ENCODE results near the gene DMTF1. TPM values are rescaled to one million over a fixed set of nuclear protein-coding genes. Genes with fewer than 3 reads are reported as not detected.

Gene DMTF1
- total RNA-seq, 1 donor from 2014 or later, result 116 TPM

- no peak overlapping the region for H3K27ac Mint-ChIP-seq
- no peak for DNase-seq (ENCODE audit: low spot score)
Measured at GRCh38 chr7:87210506-87210905, 58.3 kb downstream of the DMTF1 start.

GRCh38 chr7:87212498-87212897, 60.2 kb downstream of the DMTF1 start:
- H3K27ac Mint-ChIP-seq, result peak overlapping the region; percentile 93

More at GRCh38 chr7:87210506-87210905, 58.3 kb downstream of the DMTF1 start:
- Mint-ChIP-seq H3K4me1 (ENCODE audit: low read depth) (peaks cover 61% of the 10 kb centered on the region), H3K36me3 (ENCODE audit: low read depth) (peaks cover 38% of the 10 kb centered on the region), H3K9me3 (peaks cover 13% of the 10 kb centered on the region), H3K27me3 (ENCODE audit: insufficient read depth) (no peaks in the 10 kb centered on the region), H3K4me3 (no peak overlapping the region)
- intact Hi-C loops (cut with micrococcal nuclease), result loop anchor here (10.0 kb wide), 1 partner anchor 1004 kb away; no protein-coding TSS in a partner anchor

GRCh38 chr7:87213252-87213651, 61.0 kb downstream of the DMTF1 start:
- Mint-ChIP-seq H3K27me3 (ENCODE audit: insufficient read depth) (no peaks in the 10 kb centered on the region), H3K27ac (peak overlapping the region; percentile 93), H3K4me1 (ENCODE audit: low read depth) (peaks cover 86% of the 10 kb centered on the region), H3K36me3 (ENCODE audit: low read depth) (peaks cover 30% of the 10 kb centered on the region), H3K4me3 (peak overlapping the region; percentile 80), H3K9me3 (peaks cover 3% of the 10 kb centered on the region)
- intact Hi-C loops (cut with micrococcal nuclease), result loop anchor here (2.0 to 10.0 kb wide), 2 partner anchors 14 to 1002 kb away; no protein-coding TSS in a partner anchor
- no peak for DNase-seq (ENCODE audit: low spot score)

More at GRCh38 chr7:87212498-87212897, 60.2 kb downstream of the DMTF1 start:
- Mint-ChIP-seq H3K4me3 (peak overlapping the region; percentile 80), H3K9me3 (peaks cover 3% of the 10 kb centered on the region), H3K4me1 (ENCODE audit: low read depth) (peaks cover 79% of the 10 kb centered on the region), H3K27me3 (ENCODE audit: insufficient read depth) (no peaks in the 10 kb centered on the region), H3K36me3 (ENCODE audit: low read depth) (peaks cover 28% of the 10 kb centered on the region)
- no peak for DNase-seq (ENCODE audit: low spot score)
- intact Hi-C loops (cut with micrococcal nuclease), result loop anchor here (2.0 to 10.0 kb wide), 2 partner anchors 14 to 1002 kb away; no protein-coding TSS in a partner anchor

- no peak for DNase-seq (ENCODE audit: low spot score)
- no peaks in the 10 kb centered on the region for H3K27me3 Mint-ChIP-seq (ENCODE audit: insufficient read depth)
- intact Hi-C loops (cut with micrococcal nuclease), result loop anchor here (2.0 to 10.0 kb wide), 2 partner anchors 15 to 1001 kb away; no protein-coding TSS in a partner anchor
- no peaks in the 10 kb centered on the region for H3K9me3 Mint-ChIP-seq
- peak overlapping the region; percentile 71 for H3K4me3 Mint-ChIP-seq
- H3K4me1 Mint-ChIP-seq (ENCODE audit: low read depth), result peaks cover 88% of the 10 kb centered on the region
- H3K27ac Mint-ChIP-seq, result peak overlapping the region; percentile 87
- peaks cover 30% of the 10 kb centered on the region for H3K36me3 Mint-ChIP-seq (ENCODE audit: low read depth)
Measured at GRCh38 chr7:87213811-87214210, 61.6 kb downstream of the DMTF1 start.

GRCh38 chr7:87215046-87215445, 62.8 kb downstream of the DMTF1 start:
- Mint-ChIP-seq H3K9me3 (no peaks in the 10 kb centered on the region), H3K4me1 (ENCODE audit: low read depth) (peaks cover 79% of the 10 kb centered on the region)

GRCh38 chr7:87216701-87217508, 64.7 kb downstream of the DMTF1 start:
- Mint-ChIP-seq H3K9me3 (no peaks in the 10 kb centered on the region), H3K4me3 (peak overlapping the region; percentile 100), H3K27me3 (ENCODE audit: insufficient read depth) (peaks cover 11% of the 10 kb centered on the region), H3K27ac (peak overlapping the region; percentile 96), H3K4me1 (ENCODE audit: low read depth) (peaks cover 72% of the 10 kb centered on the region), H3K36me3 (ENCODE audit: low read depth) (peaks cover 28% of the 10 kb centered on the region)
- DNase-seq (ENCODE audit: low spot score), result peak; percentile 56
- intact Hi-C loops (cut with micrococcal nuclease), result loop anchor here (1.0 to 10.0 kb wide), 6 partner anchors 20 to 998 kb away; partner anchors contain the start of genes CROT, DMTF1 and RUNDC3B

More at GRCh38 chr7:87215046-87215445, 62.8 kb downstream of the DMTF1 start:
- Mint-ChIP-seq H3K27me3 (ENCODE audit: insufficient read depth) (no peaks in the 10 kb centered on the region), H3K27ac (no peak overlapping the region), H3K36me3 (ENCODE audit: low read depth) (peaks cover 28% of the 10 kb centered on the region), H3K4me3 (no peak overlapping the region)
- DNase-seq (ENCODE audit: low spot score), result no peak
- intact Hi-C loops (cut with micrococcal nuclease), result loop anchor here (5.0 to 10.0 kb wide), 3 partner anchors 33 to 1000 kb away; partner anchors contain the start of gene RUNDC3B

GRCh38 chr7:87217983-87218653, 65.9 kb downstream of the DMTF1 start:
- intact Hi-C loops (cut with micrococcal nuclease), result loop anchor here (1.0 to 10.0 kb wide), 6 partner anchors 36 to 997 kb away; partner anchors contain the start of genes CROT, DMTF1, ELAPOR2 and RUNDC3B
- Mint-ChIP-seq H3K27ac (peak overlapping the region; percentile 96), H3K4me1 (ENCODE audit: low read depth) (peaks cover 60% of the 10 kb centered on the region), H3K4me3 (peak overlapping the region; percentile 100), H3K9me3 (no peaks in the 10 kb centered on the region), H3K27me3 (ENCODE audit: insufficient read depth) (peaks cover 11% of the 10 kb centered on the region), H3K36me3 (ENCODE audit: low read depth) (peaks cover 24% of the 10 kb centered on the region)
- no peak for DNase-seq (ENCODE audit: low spot score)

- peak; percentile 21 for DNase-seq (ENCODE audit: low spot score)
- peaks cover 11% of the 10 kb centered on the region for H3K27me3 Mint-ChIP-seq (ENCODE audit: insufficient read depth)
- intact Hi-C loops (cut with micrococcal nuclease), result loop anchor here (1.0 to 10.0 kb wide), 5 partner anchors 37 to 996 kb away; partner anchors contain the start of genes DBF4, ELAPOR2, RUNDC3B and SLC25A40
- no peaks in the 10 kb centered on the region for H3K9me3 Mint-ChIP-seq
- H3K4me3 Mint-ChIP-seq, result peak overlapping the region; percentile 100
- H3K27ac Mint-ChIP-seq, result peak overlapping the region; percentile 96
- peaks cover 52% of the 10 kb centered on the region for H3K4me1 Mint-ChIP-seq (ENCODE audit: low read depth)
- peaks cover 22% of the 10 kb centered on the region for H3K36me3 Mint-ChIP-seq (ENCODE audit: low read depth)
Measured at GRCh38 chr7:87218796-87219544, 66.7 kb downstream of the DMTF1 start.

- intact Hi-C loops (cut with micrococcal nuclease), result loop anchor here (1.0 to 10.0 kb wide), 6 partner anchors 37 to 995 kb away; partner anchors contain the start of genes DBF4, ELAPOR2, RUNDC3B and SLC25A40
- Mint-ChIP-seq H3K9me3 (no peaks in the 10 kb centered on the region), H3K27ac (peak within 1 kb of the TSS; percentile 96)
Measured at GRCh38 chr7:87219545-87220025, 67.3 kb downstream of the DMTF1 start, which contains the start of gene TMEM243. Gene TMEM243, minus strand, starts transcription at chr7:87219732. Its CDS starts 229 bp downstream, at chr7:87219503.

GRCh38 chr7:87220026-87220733, 67.9 kb downstream of the DMTF1 start:
- Mint-ChIP-seq H3K9me3 (no peaks in the 10 kb centered on the region), H3K4me1 (ENCODE audit: low read depth) (peaks cover 43% of the 10 kb centered on the region), H3K27me3 (ENCODE audit: insufficient read depth) (peaks cover 11% of the 10 kb centered on the region), H3K27ac (peak overlapping the region; percentile 96), H3K4me3 (peak overlapping the region; percentile 100), H3K36me3 (ENCODE audit: low read depth) (peaks cover 16% of the 10 kb centered on the region)
- DNase-seq (ENCODE audit: low spot score), result peak; percentile 74
- intact Hi-C loops (cut with micrococcal nuclease), result loop anchor here (1.0 kb wide), 1 partner anchor 67 kb away; no protein-coding TSS in a partner anchor

More at GRCh38 chr7:87219545-87220025, 67.3 kb downstream of the DMTF1 start, which contains the start of gene TMEM243:
- H3K4me3 Mint-ChIP-seq, result peak within 1 kb of the TSS; percentile 100
- H3K36me3 Mint-ChIP-seq (ENCODE audit: low read depth), result peaks cover 17% of the 10 kb centered on the region
- peak; percentile 79 for DNase-seq (ENCODE audit: low spot score)
- H3K4me1 Mint-ChIP-seq (ENCODE audit: low read depth), result peaks cover 45% of the 10 kb centered on the region
- peaks cover 11% of the 10 kb centered on the region for H3K27me3 Mint-ChIP-seq (ENCODE audit: insufficient read depth)

- DNase-seq (ENCODE audit: low spot score), result no peak
Measured at GRCh38 chr7:87220734-87221215, 68.5 kb downstream of the DMTF1 start.

More at GRCh38 chr7:87220734-87221215, 68.5 kb downstream of the DMTF1 start:
- intact Hi-C loops (cut with micrococcal nuclease), result loop anchor here (1.0 kb wide), 1 partner anchor 67 kb away; no protein-coding TSS in a partner anchor
- H3K4me1 Mint-ChIP-seq (ENCODE audit: low read depth), result peaks cover 41% of the 10 kb centered on the region
- H3K27ac Mint-ChIP-seq, result peak overlapping the region; percentile 35
- peaks cover 11% of the 10 kb centered on the region for H3K27me3 Mint-ChIP-seq (ENCODE audit: insufficient read depth)
- H3K36me3 Mint-ChIP-seq (ENCODE audit: low read depth), result peaks cover 16% of the 10 kb centered on the region
- peak overlapping the region; percentile 100 for H3K4me3 Mint-ChIP-seq
- no peaks in the 10 kb centered on the region for H3K9me3 Mint-ChIP-seq

All from activated T-helper 1 cell treated with anti-CD3 and anti-CD28 coated beads, Interleukin-12 subunit alpha, Interleukin-12 subunit beta, Interleukin-2, Interleukin-4 antibody, amounts not matched to agents 30 ng/mL and 10 ng/mL and 1 ng/mL, durations not matched to agents 14 hours and 24 hours and 36 hours (primary cell).